SK-N-SH (cell line): ENCODE results near the gene CDKAL1. TPM values are rescaled to one million over a fixed set of nuclear protein-coding genes. Genes with fewer than 3 reads are reported as not detected.

Source experiments
- CTCF ChIA-PET: fragments of 300-600, 350-600 bp; formaldehyde crosslinking; extraction: SDS; loops from one replicate; lab custom pipeline; 2021; lab: Yijun Ruan, JAX
- POLR2A ChIA-PET: fragments of 350-600 bp; sonication (Branson Sonifier 250); formaldehyde crosslinking; extraction: SDS; loops from one replicate; lab custom pipeline; 2020; ENCODE audit warnings: antibody characterized with exemption, inconsistent platforms; lab: Yijun Ruan, JAX
- DNase-seq: peaks from one replicate; pipeline ENCODE4 v3.0.0; 2012
- H2AFZ ChIP-seq: fragments of 200-600 bp; sonication (generic); 2 replicates; pipeline ENCODE4 v1.8.1; 2016; ENCODE audit warnings: antibody characterized with exemption, mild to moderate bottlenecking, low read depth
- H3F3A ChIP-seq: fragments of 200-600 bp; sonication (generic); replicated peaks from 2 replicates; pipeline ENCODE3; 2016; ENCODE audit warnings: antibody characterized with exemption, mild to moderate bottlenecking; ENCODE audit not compliant: insufficient read depth
- H3K27ac ChIP-seq, 2 experiments: fragments of 200-500 bp in 1 of 2; fragments of 200-600 bp in 1 of 2; sonication (Bioruptor generic) in 1 of 2; sonication (generic), shearing (Covaris generic) in 1 of 2; 2 replicates each; pipeline versions ENCODE4 v1.5.1 to v1.6.1; 2014 to 2016; ENCODE audit warnings: low read depth in 2 of 2, inconsistent platforms in 1 of 2, low read length in 1 of 2, mild to moderate bottlenecking in 1 of 2, mixed read lengths in 1 of 2
- H3K27me3 ChIP-seq: fragments of 200-600 bp; sonication (generic), shearing (Covaris generic); 2 replicates; pipeline ENCODE4 v1.6.1; 2016; ENCODE audit warnings: mixed run types; ENCODE audit not compliant: insufficient read depth
- H3K36me3 ChIP-seq, 2 experiments: fragments of 200-500 bp in 1 of 2; fragments of 200-600 bp in 1 of 2; sonication (Bioruptor generic) in 1 of 2; sonication (generic) in 1 of 2; replicated peaks in 1 of 2; 2 replicates each; pipeline versions ENCODE3 to v1.5.1; 2014 to 2016; ENCODE audit warnings: low read length in 1 of 2, mild to moderate bottlenecking in 1 of 2; ENCODE audit not compliant: insufficient read depth in 2 of 2, control insufficient read depth in 1 of 2
- H3K4me1 ChIP-seq, 2 experiments: fragments of 200-500 bp in 1 of 2; fragments of 200-600 bp in 1 of 2; sonication (Bioruptor generic) in 1 of 2; sonication (generic), shearing (Covaris generic) in 1 of 2; 2 replicates each; pipeline versions ENCODE4 v1.5.1 to v1.6.1; 2014 to 2016; ENCODE audit warnings: low read depth in 1 of 2, low read length in 1 of 2, mixed run types in 1 of 2; ENCODE audit not compliant: insufficient read depth in 2 of 2, control insufficient read depth in 1 of 2
- H3K4me2 ChIP-seq: fragments of 200-600 bp; sonication (generic), shearing (Covaris generic); 2 replicates; pipeline ENCODE4 v1.6.1; 2017; ENCODE audit warnings: mixed run types
- H3K4me3 ChIP-seq, 2 experiments: fragments of 200-500 bp in 1 of 2; fragments of 200-600 bp in 1 of 2; sonication (Bioruptor generic) in 1 of 2; sonication (generic), shearing (Covaris generic) in 1 of 2; 2 replicates each; pipeline versions ENCODE4 v1.5.1 to v1.8.1; 2014 to 2016; ENCODE audit warnings: low read depth in 2 of 2, inconsistent platforms in 1 of 2, low read length in 1 of 2, mild to moderate bottlenecking in 1 of 2, mixed read lengths in 1 of 2, moderate library complexity in 1 of 2
- H3K79me2 ChIP-seq: fragments of 200-600 bp; sonication (generic); 2 replicates; pipeline ENCODE4 v1.8.1; 2017; ENCODE audit warnings: mild to moderate bottlenecking; ENCODE audit not compliant: insufficient read depth
- H3K9ac ChIP-seq: fragments of 200-600 bp; sonication (generic); 2 replicates; pipeline ENCODE4 v1.6.1; 2017; ENCODE audit warnings: mixed run types
- H3K9me2 ChIP-seq: fragments of 200-600 bp; sonication (generic); 2 replicates; pipeline ENCODE4 v1.6.1; 2017; ENCODE audit warnings: mixed run types
- H3K9me3 ChIP-seq: fragments of 200-600 bp; sonication (generic); 2 replicates; pipeline ENCODE4 v1.6.1; 2017; ENCODE audit warnings: mixed run types, mild to moderate bottlenecking, moderate library complexity
- H4K20me1 ChIP-seq: fragments of 200-600 bp; sonication (generic); 2 replicates; pipeline ENCODE4 v1.6.1; 2017; ENCODE audit warnings: mild to moderate bottlenecking, mixed run types; ENCODE audit not compliant: insufficient read depth
- CHD2 ChIP-seq: fragments of 150-350 bp; IDR thresholded peaks from 2 replicates; pipeline ENCODE4 v1.6.1; 2018; ENCODE audit warnings: low read length; ENCODE audit not compliant: partially characterized antibody
- EZH2phosphoT487 ChIP-seq: fragments of 200-600 bp; sonication (generic); IDR thresholded peaks from 2 replicates; pipeline ENCODE4 v1.6.1; 2017; ENCODE audit warnings: low read depth, mixed run types, mild to moderate bottlenecking, antibody characterized with exemption, moderate library complexity, borderline replicate concordance
- JUND ChIP-seq: IDR thresholded peaks from 2 replicates; pipeline ENCODE4 v1.4.0; 2012
- MXI1 ChIP-seq: IDR thresholded peaks from 2 replicates; pipeline ENCODE4 v1.6.1; 2012; ENCODE audit warnings: mild to moderate bottlenecking, low read depth, low read length, improper control_type of control experiment
- NFIC ChIP-seq: IDR thresholded peaks from 2 replicates; pipeline ENCODE4 v1.4.0; 2012; ENCODE audit warnings: borderline replicate concordance
- RAD21 ChIP-seq: IDR thresholded peaks from 2 replicates; pipeline ENCODE4 v1.6.1; 2012; ENCODE audit warnings: mild to moderate bottlenecking, low read length
- TAF1 ChIP-seq: IDR thresholded peaks from 2 replicates; pipeline ENCODE4 v1.6.1; 2012; ENCODE audit warnings: low read depth, mild to moderate bottlenecking, low read length, moderate library complexity, borderline replicate concordance
- TEAD4 ChIP-seq: IDR thresholded peaks from 2 replicates; pipeline ENCODE4 v1.4.0; 2012; ENCODE audit warnings: mild to moderate bottlenecking, borderline replicate concordance; ENCODE audit not compliant: insufficient read depth
- WGBS: methylation state at CpG from one replicate; pipeline ENCODE4 v1.1.6; 2017; ENCODE audit warnings: low lambda C conversion rate; 5-methylcytosine and 5-hydroxymethylcytosine counted together
- polyA plus RNA-seq, 3 experiments: library from polyadenylated mRNA; depleted of rRNA; stranded (reverse); fragments of >200 nt; gene quantifications; 2 replicates each; pipeline ENCODE4 v1.2.3, GENCODE V29; 2012
- TF ChIP-seq, protein P1 (sequence below): IDR thresholded peaks from 2 replicates; pipeline ENCODE4 v1.4.0; 2012; ENCODE audit warnings: low read depth
- TF ChIP-seq, protein P2 (sequence below): IDR thresholded peaks from 2 replicates; pipeline ENCODE4 v1.6.1; 2012; ENCODE audit warnings: mild to moderate bottlenecking, low read depth, low read length, moderate library complexity
- TF ChIP-seq, protein P3 (sequence below): IDR thresholded peaks from 2 replicates; pipeline ENCODE4 v1.4.0; 2012; ENCODE audit warnings: low read depth, borderline replicate concordance
- TF ChIP-seq, protein P4 (sequence below): fragments of 200-600 bp; sonication (generic); IDR thresholded peaks from 2 replicates; pipeline ENCODE4 v1.6.1; 2017; ENCODE audit warnings: antibody characterized with exemption, mild to moderate bottlenecking, moderate library complexity
- TF ChIP-seq, protein P5 (sequence below): IDR thresholded peaks from 2 replicates; pipeline ENCODE4 v1.4.0; 2012; ENCODE audit warnings: low read depth, borderline replicate concordance

CDKAL1 gene
- polyA plus RNA-seq, 1 of the 3 experiments (the other 2 are of a cell fraction) = 2.6 TPM

DNA sequence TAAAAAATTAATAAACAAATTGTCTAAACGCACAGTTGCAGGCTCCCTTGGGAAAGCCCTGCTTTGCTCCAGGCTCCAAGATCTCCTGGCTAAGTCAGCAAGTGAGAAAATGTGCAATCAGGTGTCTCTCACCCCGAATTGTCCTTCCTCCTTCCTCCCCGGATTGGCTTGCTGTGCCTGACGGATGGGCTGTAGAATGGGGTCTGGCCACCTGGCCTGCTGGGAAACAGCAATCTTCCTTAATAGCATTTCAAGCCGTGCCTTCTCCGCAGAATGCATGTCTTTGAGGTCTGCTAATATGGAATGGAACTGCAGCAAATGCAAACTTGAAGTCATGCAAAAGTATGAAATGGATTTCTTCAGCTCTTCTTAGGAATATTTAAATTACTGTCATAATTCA is 43.7 kb upstream of the CDKAL1 start:
- Histone ChIP-seq H2AFZ (no peak overlapping the region), H3K27me3 (no peaks in the 10 kb centered on the region), H3K36me3 (peaks cover 52 to 73% of the 10 kb centered on the region in 2 experiments), H3F3A (peaks cover 8% of the 10 kb centered on the region), H3K4me1 (no peaks in the 10 kb centered on the region), H3K79me2 (peaks cover 11% of the 10 kb centered on the region; the same call in 1 of the 2 replicates), H3K27ac (no peak overlapping the region), H3K9me3 (no peaks in the 10 kb centered on the region), H3K4me3 (no peak overlapping the region), H4K20me1 (no peaks in the 10 kb centered on the region), H3K9ac (no peak overlapping the region), H3K4me2 (no peak overlapping the region), H3K9me2 (no peaks in the 10 kb centered on the region)
- TF ChIP-seq, protein P1, sequence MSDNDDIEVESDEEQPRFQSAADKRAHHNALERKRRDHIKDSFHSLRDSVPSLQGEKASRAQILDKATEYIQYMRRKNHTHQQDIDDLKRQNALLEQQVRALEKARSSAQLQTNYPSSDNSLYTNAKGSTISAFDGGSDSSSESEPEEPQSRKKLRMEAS = no peak
- no peak for TF ChIP-seq JUND
- no peak for TF ChIP-seq MXI1
- TF ChIP-seq, protein P2, sequence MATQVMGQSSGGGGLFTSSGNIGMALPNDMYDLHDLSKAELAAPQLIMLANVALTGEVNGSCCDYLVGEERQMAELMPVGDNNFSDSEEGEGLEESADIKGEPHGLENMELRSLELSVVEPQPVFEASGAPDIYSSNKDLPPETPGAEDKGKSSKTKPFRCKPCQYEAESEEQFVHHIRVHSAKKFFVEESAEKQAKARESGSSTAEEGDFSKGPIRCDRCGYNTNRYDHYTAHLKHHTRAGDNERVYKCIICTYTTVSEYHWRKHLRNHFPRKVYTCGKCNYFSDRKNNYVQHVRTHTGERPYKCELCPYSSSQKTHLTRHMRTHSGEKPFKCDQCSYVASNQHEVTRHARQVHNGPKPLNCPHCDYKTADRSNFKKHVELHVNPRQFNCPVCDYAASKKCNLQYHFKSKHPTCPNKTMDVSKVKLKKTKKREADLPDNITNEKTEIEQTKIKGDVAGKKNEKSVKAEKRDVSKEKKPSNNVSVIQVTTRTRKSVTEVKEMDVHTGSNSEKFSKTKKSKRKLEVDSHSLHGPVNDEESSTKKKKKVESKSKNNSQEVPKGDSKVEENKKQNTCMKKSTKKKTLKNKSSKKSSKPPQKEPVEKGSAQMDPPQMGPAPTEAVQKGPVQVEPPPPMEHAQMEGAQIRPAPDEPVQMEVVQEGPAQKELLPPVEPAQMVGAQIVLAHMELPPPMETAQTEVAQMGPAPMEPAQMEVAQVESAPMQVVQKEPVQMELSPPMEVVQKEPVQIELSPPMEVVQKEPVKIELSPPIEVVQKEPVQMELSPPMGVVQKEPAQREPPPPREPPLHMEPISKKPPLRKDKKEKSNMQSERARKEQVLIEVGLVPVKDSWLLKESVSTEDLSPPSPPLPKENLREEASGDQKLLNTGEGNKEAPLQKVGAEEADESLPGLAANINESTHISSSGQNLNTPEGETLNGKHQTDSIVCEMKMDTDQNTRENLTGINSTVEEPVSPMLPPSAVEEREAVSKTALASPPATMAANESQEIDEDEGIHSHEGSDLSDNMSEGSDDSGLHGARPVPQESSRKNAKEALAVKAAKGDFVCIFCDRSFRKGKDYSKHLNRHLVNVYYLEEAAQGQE = no peak
- TF ChIP-seq, protein P3, sequence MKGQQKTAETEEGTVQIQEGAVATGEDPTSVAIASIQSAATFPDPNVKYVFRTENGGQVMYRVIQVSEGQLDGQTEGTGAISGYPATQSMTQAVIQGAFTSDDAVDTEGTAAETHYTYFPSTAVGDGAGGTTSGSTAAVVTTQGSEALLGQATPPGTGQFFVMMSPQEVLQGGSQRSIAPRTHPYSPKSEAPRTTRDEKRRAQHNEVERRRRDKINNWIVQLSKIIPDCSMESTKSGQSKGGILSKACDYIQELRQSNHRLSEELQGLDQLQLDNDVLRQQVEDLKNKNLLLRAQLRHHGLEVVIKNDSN = no peak
- TF ChIP-seq NFIC = no peak
- no peak for TF ChIP-seq TEAD4
- TF ChIP-seq, protein P4, sequence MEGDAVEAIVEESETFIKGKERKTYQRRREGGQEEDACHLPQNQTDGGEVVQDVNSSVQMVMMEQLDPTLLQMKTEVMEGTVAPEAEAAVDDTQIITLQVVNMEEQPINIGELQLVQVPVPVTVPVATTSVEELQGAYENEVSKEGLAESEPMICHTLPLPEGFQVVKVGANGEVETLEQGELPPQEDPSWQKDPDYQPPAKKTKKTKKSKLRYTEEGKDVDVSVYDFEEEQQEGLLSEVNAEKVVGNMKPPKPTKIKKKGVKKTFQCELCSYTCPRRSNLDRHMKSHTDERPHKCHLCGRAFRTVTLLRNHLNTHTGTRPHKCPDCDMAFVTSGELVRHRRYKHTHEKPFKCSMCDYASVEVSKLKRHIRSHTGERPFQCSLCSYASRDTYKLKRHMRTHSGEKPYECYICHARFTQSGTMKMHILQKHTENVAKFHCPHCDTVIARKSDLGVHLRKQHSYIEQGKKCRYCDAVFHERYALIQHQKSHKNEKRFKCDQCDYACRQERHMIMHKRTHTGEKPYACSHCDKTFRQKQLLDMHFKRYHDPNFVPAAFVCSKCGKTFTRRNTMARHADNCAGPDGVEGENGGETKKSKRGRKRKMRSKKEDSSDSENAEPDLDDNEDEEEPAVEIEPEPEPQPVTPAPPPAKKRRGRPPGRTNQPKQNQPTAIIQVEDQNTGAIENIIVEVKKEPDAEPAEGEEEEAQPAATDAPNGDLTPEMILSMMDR = no peak
- TF ChIP-seq, protein P5, sequence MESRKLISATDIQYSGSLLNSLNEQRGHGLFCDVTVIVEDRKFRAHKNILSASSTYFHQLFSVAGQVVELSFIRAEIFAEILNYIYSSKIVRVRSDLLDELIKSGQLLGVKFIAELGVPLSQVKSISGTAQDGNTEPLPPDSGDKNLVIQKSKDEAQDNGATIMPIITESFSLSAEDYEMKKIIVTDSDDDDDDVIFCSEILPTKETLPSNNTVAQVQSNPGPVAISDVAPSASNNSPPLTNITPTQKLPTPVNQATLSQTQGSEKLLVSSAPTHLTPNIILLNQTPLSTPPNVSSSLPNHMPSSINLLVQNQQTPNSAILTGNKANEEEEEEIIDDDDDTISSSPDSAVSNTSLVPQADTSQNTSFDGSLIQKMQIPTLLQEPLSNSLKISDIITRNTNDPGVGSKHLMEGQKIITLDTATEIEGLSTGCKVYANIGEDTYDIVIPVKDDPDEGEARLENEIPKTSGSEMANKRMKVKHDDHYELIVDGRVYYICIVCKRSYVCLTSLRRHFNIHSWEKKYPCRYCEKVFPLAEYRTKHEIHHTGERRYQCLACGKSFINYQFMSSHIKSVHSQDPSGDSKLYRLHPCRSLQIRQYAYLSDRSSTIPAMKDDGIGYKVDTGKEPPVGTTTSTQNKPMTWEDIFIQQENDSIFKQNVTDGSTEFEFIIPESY = no peak
- no peak for TF ChIP-seq TAF1
- TF ChIP-seq CHD2 = no peak
- no peak for TF ChIP-seq EZH2phosphoT487
- no peak for TF ChIP-seq RAD21
- WGBS = 95% methylated on average over 6 of the region's 6 CpGs
- DNase-seq = no peak
- POLR2A ChIA-PET = no interaction called here
- CTCF ChIA-PET = interaction anchor here (1.9 kb wide), 1 partner anchor 86 kb away, joined by 5 read pairs; no protein-coding TSS in a partner anchor
